Right renal pelvis (tissue), 4 donors: Measurements from ENCODE around the gene SLC29A3. TPM values are rescaled to one million over a fixed set of nuclear protein-coding genes. Genes with fewer than 3 reads are reported as not detected.
"Not testable (repeated sequence)": the region's sequence is repeated elsewhere in the genome, so short reads cannot be mapped to it uniquely, and the experiment has no call there.

ENCODE experiments used
- DNase-seq, 4 donors: peaks; one replicate each; pipeline ENCODE4 v3.0.0-alpha.2; 2013; ENCODE audit warnings: low read depth in 4 of 4, low spot score in 3 of 4, missing footprints in 1 of 4
- polyA plus RNA-seq, 4 donors: library from polyadenylated mRNA; unstranded; fragments of 120-200 nt; gene quantifications; one replicate each; pipeline ENCODE4 v1.2.1, GENCODE V29; 2013; ENCODE audit not compliant: insufficient read length in 4 of 4

The SLC29A3 gene
- polyA plus RNA-seq, 4 donors: 7.7 to 8.7 (median 7.9) TPM

DNA sequence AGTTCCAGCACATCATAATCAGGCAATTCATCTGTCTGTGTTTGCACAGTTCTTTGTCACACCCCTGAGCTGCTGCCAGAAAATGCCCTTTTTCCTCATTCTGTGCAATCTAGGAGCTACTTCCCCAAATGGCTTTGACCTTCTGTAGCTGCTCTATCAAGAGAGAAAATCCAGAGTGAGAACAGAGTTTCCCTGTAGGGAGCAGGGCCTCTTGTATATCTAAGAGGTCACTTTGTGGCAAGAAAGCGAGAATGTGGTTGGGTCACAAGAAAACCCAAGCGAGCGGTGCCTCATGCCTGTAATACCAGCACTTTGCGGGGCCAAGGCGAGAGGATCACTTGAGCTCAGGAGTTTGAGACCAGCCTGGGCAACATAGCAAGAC, 24.3 kb downstream of the SLC29A3 start:
- no peak for DNase-seq

DNA sequence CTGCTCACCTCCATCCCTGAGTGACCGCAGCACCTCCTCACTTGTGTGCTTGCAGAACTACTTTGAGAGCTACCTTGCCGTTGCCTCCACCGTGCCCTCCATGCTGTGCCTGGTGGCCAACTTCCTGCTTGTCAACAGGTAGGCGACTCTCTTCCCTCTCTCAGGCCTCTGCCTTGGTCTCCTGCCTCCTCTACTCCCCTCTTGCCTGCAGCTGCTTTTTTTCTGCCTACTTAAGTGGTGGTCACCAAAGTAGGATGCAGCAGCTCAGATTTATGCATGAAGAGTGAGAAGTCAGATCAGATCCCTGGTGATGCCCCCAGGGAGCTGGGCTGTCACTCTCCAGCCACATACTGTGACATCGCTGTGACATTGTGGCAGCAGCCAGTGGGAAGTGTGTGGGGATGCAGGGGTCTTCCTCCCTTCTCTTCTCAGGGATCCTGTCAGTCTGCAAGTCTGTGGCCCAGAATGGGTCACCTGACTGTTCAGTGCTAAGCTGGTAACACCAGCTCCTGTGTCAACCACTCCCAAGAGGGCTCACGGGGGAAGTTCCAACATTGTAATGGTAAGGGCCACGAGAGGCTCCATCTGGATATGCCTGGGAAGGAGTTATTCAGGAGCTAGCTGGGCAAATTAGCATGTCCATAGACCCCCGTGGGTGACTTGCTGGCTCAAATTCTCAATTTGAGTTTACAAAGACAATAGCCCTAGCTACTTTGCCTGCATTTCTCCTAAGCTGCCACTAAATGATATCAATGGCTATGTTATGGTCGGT, 25.3 kb downstream of the SLC29A3 start:
- DNase-seq: no peak

- DNase-seq: no peak
Observed at GRCh38 chr10:71344993-71345480, 26.0 kb downstream of the SLC29A3 start.

- DNase-seq: no peak
Observed at GRCh38 chr10:71345694-71346093, 26.6 kb downstream of the SLC29A3 start.

- no peak for DNase-seq
Observed at GRCh38 chr10:71346731-71347130, 27.7 kb downstream of the SLC29A3 start.

GRCh38 chr10:71347587-71348395, 28.7 kb downstream of the SLC29A3 start:
- no peak for DNase-seq

GRCh38 chr10:71348850-71349249, 29.8 kb downstream of the SLC29A3 start:
- no peak for DNase-seq

- no peak for DNase-seq
Observed at GRCh38 chr10:71349406-71349805, 30.3 kb downstream of the SLC29A3 start.

DNA sequence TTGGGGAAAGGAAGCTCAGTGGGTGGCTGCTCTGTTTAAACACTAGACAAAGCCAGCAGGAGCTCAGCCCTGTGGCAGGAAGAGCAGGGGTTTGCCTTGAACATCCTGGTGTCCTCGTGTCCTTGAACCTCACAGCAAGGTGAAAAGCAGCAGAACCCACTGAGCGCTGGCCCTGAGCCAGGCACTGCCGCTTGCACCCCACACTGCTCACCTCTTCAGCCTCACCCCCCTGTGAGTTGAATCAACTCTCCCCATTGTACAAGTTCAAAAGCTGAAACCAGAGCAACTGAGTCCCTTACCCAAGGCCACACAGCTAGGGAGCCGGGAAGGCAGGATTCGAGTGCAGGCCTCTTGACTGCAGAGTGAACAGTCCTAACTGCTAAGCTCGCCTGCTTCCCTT, 32.0 kb downstream of the SLC29A3 start:
- no peak for DNase-seq

- DNase-seq: no peak
Observed at GRCh38 chr10:71351628-71352319, 32.7 kb downstream of the SLC29A3 start.

DNA sequence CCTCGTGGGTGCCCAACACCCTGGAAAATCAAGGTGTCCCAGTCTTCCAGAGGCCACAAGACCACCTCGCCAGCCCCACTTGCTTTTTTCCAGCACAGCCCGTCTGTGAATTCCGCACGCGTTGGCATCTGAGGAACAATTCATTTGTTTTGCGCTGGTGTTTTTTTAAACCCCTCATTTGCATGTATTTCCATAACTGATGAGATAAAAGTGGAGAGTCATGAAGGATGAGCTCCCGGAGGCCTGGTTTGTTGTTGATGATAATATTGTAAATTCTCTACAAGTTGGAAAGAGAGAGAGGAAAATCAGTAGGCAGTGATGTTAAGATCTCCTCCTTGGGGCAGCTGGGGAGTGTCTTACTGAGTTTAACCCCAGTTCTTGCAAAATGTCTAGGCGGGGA, 34.6 kb downstream of the SLC29A3 start:
- no peak for DNase-seq

- no peak for DNase-seq
Observed at GRCh38 chr10:71354776-71355175, 35.7 kb downstream of the SLC29A3 start.

GRCh38 chr10:71355886-71356285, 36.8 kb downstream of the SLC29A3 start:
- no peak for DNase-seq

- DNase-seq: no peak
Observed at GRCh38 chr10:71357792-71358265, 38.8 kb downstream of the SLC29A3 start.

DNA sequence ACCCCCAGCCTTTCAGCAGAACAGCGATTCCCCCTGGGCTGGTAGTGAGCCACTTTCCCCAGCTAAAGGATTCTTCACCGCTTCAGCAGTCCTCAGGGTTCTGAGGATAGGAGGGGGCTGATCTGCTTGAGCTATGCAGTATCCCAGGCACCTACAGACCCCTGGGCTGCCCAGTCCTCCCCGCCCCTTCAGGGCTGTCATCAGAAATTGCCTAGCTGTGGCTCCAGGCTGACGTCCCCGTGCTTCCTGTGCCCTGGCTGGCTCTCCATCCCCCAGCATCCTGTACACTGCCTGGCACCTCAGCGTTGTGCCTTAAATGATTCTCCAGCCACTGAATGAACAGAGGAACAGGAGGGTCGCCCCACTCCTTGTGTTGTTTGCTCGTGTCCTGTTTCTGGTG, 39.2 kb downstream of the SLC29A3 start:
- no peak for DNase-seq

GRCh38 chr10:71358906-71359305, 39.8 kb downstream of the SLC29A3 start:
- not testable (repeated sequence) for DNase-seq

GRCh38 chr10:71359364-71360046, 40.4 kb downstream of the SLC29A3 start:
- no peak for DNase-seq

DNA sequence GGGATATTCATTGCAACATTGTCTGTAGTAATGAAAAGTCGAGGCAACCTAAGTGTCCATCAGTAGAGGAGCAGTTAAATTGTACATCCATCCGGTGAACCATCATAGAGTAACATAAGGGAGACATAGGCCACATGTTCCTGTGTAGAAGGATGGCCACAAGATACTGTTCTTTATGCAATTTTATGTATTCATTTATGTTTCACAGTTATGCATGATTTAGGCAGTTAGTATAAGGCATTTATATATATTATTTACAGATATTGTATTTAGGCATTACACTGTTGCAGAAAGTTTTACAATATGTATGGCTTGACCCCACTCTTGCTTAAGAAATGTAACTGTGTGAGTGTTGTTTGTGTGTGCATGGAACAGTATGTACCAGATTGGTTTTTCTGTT, 41.7 kb downstream of the SLC29A3 start:
- DNase-seq: no peak

DNA sequence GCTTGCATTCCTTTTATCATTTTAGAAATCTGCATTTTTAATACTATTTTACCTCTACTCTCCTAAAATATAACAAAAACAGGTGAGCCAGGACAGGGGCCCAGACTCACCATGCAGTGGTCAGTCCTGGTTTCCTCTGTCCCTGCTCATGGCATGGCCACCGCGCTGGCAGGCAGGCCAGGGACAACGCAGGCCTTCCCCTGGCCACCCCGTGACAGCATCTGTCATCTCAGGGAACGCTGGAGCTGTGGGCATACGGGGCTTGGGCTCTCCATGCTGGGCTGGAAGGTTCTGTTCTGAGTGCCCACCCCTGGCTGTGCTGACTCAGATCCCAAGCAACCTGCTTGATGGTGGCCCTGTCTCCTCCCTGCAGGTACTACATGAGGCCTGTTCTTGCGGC, 42.5 kb downstream of the SLC29A3 start:
- no peak for DNase-seq

DNA sequence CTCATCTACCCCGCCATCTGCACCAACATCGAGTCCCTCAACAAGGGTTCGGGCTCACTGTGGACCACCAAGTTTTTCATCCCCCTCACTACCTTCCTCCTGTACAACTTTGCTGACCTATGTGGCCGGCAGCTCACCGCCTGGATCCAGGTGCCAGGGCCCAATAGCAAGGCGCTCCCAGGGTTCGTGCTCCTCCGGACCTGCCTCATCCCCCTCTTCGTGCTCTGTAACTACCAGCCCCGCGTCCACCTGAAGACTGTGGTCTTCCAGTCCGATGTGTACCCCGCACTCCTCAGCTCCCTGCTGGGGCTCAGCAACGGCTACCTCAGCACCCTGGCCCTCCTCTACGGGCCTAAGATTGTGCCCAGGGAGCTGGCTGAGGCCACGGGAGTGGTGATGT, 43.1 kb downstream of the SLC29A3 start:
- no peak for DNase-seq

DNA sequence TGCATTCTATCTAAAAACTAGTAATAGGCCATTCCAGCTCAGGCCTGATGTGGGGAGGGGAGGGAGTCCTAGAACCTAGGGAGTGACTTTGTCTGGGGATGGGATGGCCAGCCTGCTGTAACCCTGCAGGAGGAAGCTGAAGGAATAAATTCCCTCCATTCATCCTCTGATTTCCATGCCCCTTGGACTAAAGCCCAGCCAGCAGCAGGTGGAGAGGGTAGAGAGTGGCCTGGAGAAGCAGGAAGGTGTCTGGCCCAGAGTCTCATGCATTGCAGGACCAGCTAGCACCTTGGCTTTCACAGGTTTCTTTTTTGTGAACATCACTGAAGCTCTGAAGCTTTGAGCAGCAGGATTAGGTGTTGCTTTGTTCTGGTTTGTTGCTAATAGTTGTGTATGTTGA, 44.9 kb downstream of the SLC29A3 start:
- DNase-seq: no peak
